Activated naive CD8-positive, alpha-beta T cell treated with anti-CD3 and anti-CD28 coated beads, Interleukin-2, amount 50 U/mL, for 24 hours (primary cell): ENCODE results near the gene PYY.
"Not testable (repeated sequence)": the region's sequence is repeated elsewhere in the genome, so short reads cannot be mapped to it uniquely, and the experiment has no call there.

Source experiments
- ATAC-seq: fragments of 150-1000 bp; cut with Tn5 transposase; one replicate; pipeline ENCODE4 v1.10.0; 2021
- DNase-seq: peaks from one replicate; pipeline ENCODE4 v3.0.0; 2021
- H3K27ac Mint-ChIP-seq: one replicate; pipeline ENCODE4 v1.8.0; 2021; ENCODE audit warnings: mild to moderate bottlenecking, mixed read lengths
- H3K27me3 Mint-ChIP-seq: one replicate; pipeline ENCODE4 v1.8.0; 2021; ENCODE audit warnings: mixed read lengths
- H3K36me3 Mint-ChIP-seq: one replicate; pipeline ENCODE4 v1.8.0; 2021; ENCODE audit warnings: low read depth, mixed read lengths
- H3K4me1 Mint-ChIP-seq: one replicate; pipeline ENCODE4 v1.8.0; 2021; ENCODE audit warnings: mixed read lengths
- H3K4me3 Mint-ChIP-seq: one replicate; pipeline ENCODE4 v1.8.0; 2021; ENCODE audit warnings: mild to moderate bottlenecking, moderate library complexity, mixed read lengths
- H3K9me3 Mint-ChIP-seq: one replicate; pipeline ENCODE4 v1.8.0; 2021; ENCODE audit warnings: mixed read lengths

Gene PYY

DNA sequence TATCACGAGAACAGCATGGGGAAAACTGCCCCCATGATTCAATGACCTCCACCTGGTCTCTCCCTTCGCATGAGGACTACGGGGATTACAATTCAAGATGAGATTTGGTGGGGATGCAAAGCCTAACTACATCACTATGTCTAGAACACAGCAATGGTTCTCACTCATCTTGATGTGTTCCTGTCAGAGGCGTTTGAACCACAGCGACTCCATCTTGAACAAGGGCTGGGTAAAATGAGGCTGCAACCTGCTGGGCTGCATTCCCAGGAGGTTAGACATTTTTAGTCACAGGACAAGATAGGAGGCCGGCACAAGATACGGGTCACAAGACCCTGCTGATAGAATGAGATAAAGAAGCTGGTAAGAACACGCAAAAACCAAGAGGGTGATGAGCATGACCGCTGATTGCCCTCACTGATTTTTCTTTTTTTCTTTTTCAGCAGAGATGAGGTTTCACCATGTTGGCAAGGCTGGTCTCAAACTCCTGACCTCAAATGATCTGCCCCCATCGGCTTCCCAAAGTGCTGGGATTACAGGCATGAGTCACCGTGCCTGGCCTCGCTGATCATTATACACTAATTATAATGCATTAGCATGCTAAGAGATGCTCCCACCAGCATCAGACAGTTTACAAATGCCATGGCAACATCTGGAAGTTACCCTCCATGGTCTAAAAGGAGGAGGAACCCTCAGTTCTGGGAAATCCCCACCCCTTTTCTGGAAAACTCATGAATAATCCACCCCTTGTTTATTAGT, 8.5 kb downstream of the PYY start:
- peaks cover 13% of the 10 kb centered on the region for H3K27me3 Mint-ChIP-seq
- H3K27ac Mint-ChIP-seq: no peak overlapping the region
- no peaks in the 10 kb centered on the region for H3K9me3 Mint-ChIP-seq
- DNase-seq (no peak), ATAC-seq (no peak)
- peaks cover 6% of the 10 kb centered on the region for H3K4me1 Mint-ChIP-seq
- no peaks in the 10 kb centered on the region for H3K36me3 Mint-ChIP-seq
- no peak overlapping the region for H3K4me3 Mint-ChIP-seq

GRCh38 chr17:43942051-43942685, 11.6 kb downstream of the PYY start, which contains the start of gene PPY:
Gene PPY, minus strand, starts transcription at chr17:43942476. Its CDS starts 822 bp downstream, at chr17:43941654.
- Mint-ChIP-seq H3K27me3 (peaks cover 12% of the 10 kb centered on the region), H3K4me1 (peaks cover 17% of the 10 kb centered on the region), H3K9me3 (no peaks in the 10 kb centered on the region), H3K27ac (no peak within 1 kb of the TSS), H3K36me3 (no peaks in the 10 kb centered on the region), H3K4me3 (no peak within 1 kb of the TSS)
- ATAC-seq: no peak
- no peak for DNase-seq

GRCh38 chr17:43940630-43941029, 13.1 kb downstream of the PYY start:
- no peaks in the 10 kb centered on the region for H3K36me3 Mint-ChIP-seq
- DNase-seq (peak; percentile 39), ATAC-seq (no peak)
- no peak overlapping the region for H3K4me3 Mint-ChIP-seq
- H3K27ac Mint-ChIP-seq: no peak overlapping the region
- H3K4me1 Mint-ChIP-seq: peaks cover 20% of the 10 kb centered on the region
- H3K9me3 Mint-ChIP-seq: no peaks in the 10 kb centered on the region
- peaks cover 9% of the 10 kb centered on the region for H3K27me3 Mint-ChIP-seq

DNA sequence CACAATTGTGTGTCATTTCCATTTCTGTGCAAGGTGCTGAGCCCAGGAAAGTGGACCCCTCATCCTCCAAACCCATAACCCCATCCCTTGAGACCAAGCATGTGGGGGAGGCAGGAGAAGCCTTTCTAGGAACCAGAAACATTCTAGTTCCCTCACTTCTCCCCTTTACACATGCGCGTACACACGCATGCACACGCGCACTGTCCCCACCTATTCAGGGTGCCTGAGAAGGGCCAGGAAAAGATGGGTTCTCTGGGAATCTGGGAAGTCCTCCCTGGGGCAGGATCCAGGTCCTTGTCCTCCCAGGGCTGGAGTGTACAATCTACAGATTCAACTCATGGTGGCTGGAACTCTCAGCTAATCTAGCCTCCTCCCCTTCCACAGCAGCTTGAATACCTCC, 13.9 kb downstream of the PYY start:
- H3K36me3 Mint-ChIP-seq: no peaks in the 10 kb centered on the region
- DNase-seq (no peak), ATAC-seq (no peak)
- no peaks in the 10 kb centered on the region for H3K9me3 Mint-ChIP-seq
- peaks cover 9% of the 10 kb centered on the region for H3K27me3 Mint-ChIP-seq
- peaks cover 20% of the 10 kb centered on the region for H3K4me1 Mint-ChIP-seq
- no peak overlapping the region for H3K4me3 Mint-ChIP-seq
- H3K27ac Mint-ChIP-seq: no peak overlapping the region

DNA sequence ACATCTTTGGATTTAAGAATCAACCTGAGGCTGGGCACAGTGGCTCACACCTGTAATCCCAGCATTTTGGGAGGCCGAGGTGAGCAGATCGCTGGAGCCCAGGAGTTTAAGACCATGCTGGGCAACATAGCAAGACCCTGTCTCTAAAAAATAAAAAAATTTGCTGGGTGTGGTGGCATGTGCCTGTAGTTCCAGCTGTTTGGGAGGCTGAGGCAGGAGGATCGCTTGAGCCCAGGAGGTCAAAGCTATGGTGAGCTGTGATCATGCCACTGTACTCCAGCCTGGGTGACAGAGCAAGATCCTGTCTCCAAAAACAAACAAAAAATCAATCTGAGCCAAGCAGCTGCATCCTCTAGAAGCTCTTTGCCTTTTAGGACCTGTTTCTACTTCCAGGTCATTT, 14.3 kb downstream of the PYY start:
- not testable (repeated sequence) for H3K27ac Mint-ChIP-seq, ATAC-seq, H3K4me3 Mint-ChIP-seq, DNase-seq, H3K9me3 Mint-ChIP-seq, H3K36me3 Mint-ChIP-seq
- Mint-ChIP-seq H3K27me3 (peaks cover 12% of the 10 kb centered on the region), H3K4me1 (peaks cover 16% of the 10 kb centered on the region)

- Mint-ChIP-seq H3K4me3 (no peak overlapping the region), H3K4me1 (peaks cover 14% of the 10 kb centered on the region), H3K9me3 (no peaks in the 10 kb centered on the region), H3K27me3 (peaks cover 12% of the 10 kb centered on the region), H3K36me3 (no peaks in the 10 kb centered on the region), H3K27ac (no peak overlapping the region)
- no peak for DNase-seq
- no peak for ATAC-seq
Measured at GRCh38 chr17:43938838-43939182, 14.9 kb downstream of the PYY start.

DNA sequence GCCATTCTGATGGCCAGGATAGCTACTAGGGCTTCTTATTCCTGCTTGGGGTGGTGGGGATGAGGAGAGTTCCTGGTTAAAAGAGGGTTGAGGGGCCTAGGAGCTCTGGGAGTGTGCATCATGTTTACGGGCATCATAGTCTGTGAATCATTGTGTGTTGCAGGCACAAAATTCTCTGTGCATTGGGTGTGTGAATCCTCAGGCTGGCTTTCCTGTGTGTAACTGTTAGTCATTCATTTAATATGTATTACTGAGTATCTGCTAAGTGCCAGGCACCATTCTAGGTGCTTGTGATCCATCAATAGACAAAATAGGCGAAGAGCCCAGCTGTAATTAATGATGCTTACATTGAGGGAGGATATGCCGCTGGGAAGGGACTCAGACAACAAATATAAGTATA, 17.3 kb downstream of the PYY start:
- ATAC-seq: no peak
- no peak for DNase-seq
- no peak overlapping the region for H3K27ac Mint-ChIP-seq
- no peaks in the 10 kb centered on the region for H3K9me3 Mint-ChIP-seq
- no peaks in the 10 kb centered on the region for H3K36me3 Mint-ChIP-seq
- peaks cover 14% of the 10 kb centered on the region for H3K4me1 Mint-ChIP-seq
- H3K4me3 Mint-ChIP-seq: no peak overlapping the region
- H3K27me3 Mint-ChIP-seq: peaks cover 12% of the 10 kb centered on the region

DNA sequence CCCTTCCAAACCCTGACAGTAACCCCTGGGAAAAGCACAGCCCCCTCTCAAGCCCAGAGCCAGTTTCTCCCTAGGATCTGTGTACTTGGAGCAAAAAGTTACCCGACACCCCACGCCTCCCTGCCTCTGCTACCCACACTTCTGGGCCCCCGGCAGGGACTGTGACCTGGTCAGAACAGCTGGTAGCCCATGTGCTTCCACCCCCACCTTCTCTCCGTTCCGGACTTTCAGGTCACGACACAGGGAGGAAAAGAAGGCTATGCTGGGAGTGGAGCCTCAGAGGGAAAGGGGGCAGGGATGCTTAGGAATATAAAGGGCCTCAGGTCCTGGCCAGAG, 17.8 kb downstream of the PYY start:
- peaks cover 12% of the 10 kb centered on the region for H3K27me3 Mint-ChIP-seq
- no peaks in the 10 kb centered on the region for H3K9me3 Mint-ChIP-seq
- H3K4me3 Mint-ChIP-seq: no peak overlapping the region
- ATAC-seq (no peak), DNase-seq (no peak)
- H3K36me3 Mint-ChIP-seq: no peaks in the 10 kb centered on the region
- peaks cover 14% of the 10 kb centered on the region for H3K4me1 Mint-ChIP-seq
- H3K27ac Mint-ChIP-seq: no peak overlapping the region

- DNase-seq (no peak), ATAC-seq (no peak)
- H3K9me3 Mint-ChIP-seq: no peaks in the 10 kb centered on the region
- H3K4me3 Mint-ChIP-seq: no peak overlapping the region
- H3K4me1 Mint-ChIP-seq: peaks cover 14% of the 10 kb centered on the region
- peaks cover 12% of the 10 kb centered on the region for H3K27me3 Mint-ChIP-seq
- no peaks in the 10 kb centered on the region for H3K36me3 Mint-ChIP-seq
- no peak overlapping the region for H3K27ac Mint-ChIP-seq
Measured at GRCh38 chr17:43935204-43935925, 18.4 kb downstream of the PYY start.

DNA sequence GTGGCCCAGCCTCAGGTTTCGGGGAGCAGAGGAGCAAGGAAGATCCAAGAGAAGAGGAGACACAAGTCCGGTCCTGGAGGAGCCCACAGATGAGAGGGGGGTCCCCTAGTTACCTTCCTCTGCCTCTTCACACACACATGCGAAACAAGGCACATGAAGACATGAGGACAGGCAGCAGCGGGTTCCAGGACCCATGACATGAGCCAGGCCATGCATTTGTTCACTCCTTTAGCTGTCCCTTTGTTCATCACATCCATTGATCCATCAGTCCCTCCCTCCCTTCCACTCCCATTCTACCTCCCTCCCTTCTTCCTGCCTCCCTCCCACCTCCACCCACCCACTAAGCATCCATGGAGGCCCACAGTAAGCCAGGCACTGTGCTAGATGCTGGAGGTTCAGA, 20.8 kb downstream of the PYY start:
- Mint-ChIP-seq H3K9me3 (no peaks in the 10 kb centered on the region), H3K27me3 (peaks cover 6% of the 10 kb centered on the region), H3K27ac (no peak overlapping the region), H3K36me3 (no peaks in the 10 kb centered on the region), H3K4me3 (no peak overlapping the region), H3K4me1 (peaks cover 11% of the 10 kb centered on the region)
- DNase-seq (no peak), ATAC-seq (no peak)

GRCh38 chr17:43932357-43932756, 21.4 kb downstream of the PYY start:
- H3K27ac Mint-ChIP-seq: no peak overlapping the region
- no peak overlapping the region for H3K4me3 Mint-ChIP-seq
- H3K9me3 Mint-ChIP-seq: no peaks in the 10 kb centered on the region
- H3K36me3 Mint-ChIP-seq: no peaks in the 10 kb centered on the region
- peaks cover 9% of the 10 kb centered on the region for H3K27me3 Mint-ChIP-seq
- ATAC-seq: no peak
- no peak for DNase-seq
- peaks cover 14% of the 10 kb centered on the region for H3K4me1 Mint-ChIP-seq

DNA sequence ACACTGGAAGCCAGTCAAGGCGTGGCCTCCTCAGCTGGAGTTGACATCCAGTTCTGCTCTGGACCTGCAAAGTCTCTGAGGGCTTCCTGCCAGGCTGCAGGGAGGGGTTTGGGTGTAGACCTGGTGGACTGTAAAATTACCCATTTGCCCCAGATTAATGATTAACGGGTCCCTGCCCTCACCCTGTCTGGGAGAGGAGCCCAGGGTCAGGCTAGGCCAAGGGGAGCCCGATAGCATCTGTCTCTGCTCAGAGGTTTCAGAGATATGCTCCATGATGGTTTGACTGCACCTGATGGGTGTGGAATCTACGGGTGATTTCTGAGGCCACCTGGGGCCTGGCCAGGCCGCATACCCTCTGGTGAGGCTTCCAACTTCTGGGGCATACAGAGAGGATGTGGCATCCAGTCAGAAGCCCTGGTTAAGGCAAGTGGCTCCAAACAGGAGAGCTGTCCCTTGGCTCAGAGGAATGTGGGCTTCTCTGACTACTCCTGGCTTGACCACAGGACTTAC, 22.6 kb downstream of the PYY start:
- Mint-ChIP-seq H3K36me3 (no peaks in the 10 kb centered on the region), H3K4me3 (no peak overlapping the region), H3K27me3 (peaks cover 7% of the 10 kb centered on the region), H3K27ac (no peak overlapping the region), H3K4me1 (peaks cover 17% of the 10 kb centered on the region), H3K9me3 (no peaks in the 10 kb centered on the region)
- ATAC-seq (no peak), DNase-seq (no peak)

DNA sequence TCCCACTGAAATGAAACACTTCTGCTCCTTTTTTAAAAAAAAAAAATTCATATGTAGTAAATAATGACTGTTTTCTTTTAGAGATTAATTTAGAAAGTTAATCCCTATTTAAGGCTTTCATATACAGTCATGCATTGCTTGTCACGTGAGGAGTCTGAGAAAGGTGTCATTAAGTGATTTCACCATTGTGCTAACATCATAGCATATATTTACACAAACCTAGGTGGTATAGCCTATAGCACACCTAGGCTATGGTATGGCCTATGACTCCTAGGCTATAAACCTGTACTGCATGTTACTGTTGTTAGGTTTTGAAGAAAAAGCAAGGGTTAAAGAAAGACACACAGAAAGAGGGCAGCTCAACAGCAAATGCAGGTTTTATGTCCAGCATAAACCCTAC, 25.1 kb downstream of the PYY start:
- Mint-ChIP-seq H3K27me3 (peaks cover 8% of the 10 kb centered on the region), H3K36me3 (no peaks in the 10 kb centered on the region), H3K4me1 (peaks cover 26% of the 10 kb centered on the region), H3K9me3 (no peaks in the 10 kb centered on the region), H3K4me3 (no peak overlapping the region), H3K27ac (no peak overlapping the region)
- ATAC-seq: no peak
- DNase-seq: no peak

DNA sequence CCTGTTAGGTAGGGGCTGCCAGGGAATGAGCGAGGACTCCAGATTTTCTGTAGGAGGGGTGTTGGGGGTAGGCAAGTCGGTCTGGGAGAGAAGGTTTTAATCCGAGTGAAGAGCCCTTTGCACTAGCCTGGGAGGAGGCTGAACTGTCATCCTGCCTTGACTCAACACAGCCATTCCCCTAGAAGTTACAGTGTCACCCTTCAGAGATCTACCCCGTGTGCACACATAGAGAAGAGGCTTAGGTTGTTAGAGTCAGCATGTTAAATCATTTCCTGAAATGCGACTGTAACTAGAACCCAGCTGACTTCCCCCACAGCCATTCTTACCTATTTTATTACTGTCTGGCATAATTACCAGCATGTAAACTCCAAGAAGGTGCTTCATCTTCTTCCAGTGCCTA, 25.8 kb downstream of the PYY start:
- H3K27ac Mint-ChIP-seq, DNase-seq, H3K9me3 Mint-ChIP-seq, H3K36me3 Mint-ChIP-seq, H3K27me3 Mint-ChIP-seq: not testable (repeated sequence)
- ATAC-seq: peak; percentile 60
- Mint-ChIP-seq H3K4me1 (peaks cover 26% of the 10 kb centered on the region), H3K4me3 (peak overlapping the region; percentile 57)
